K562 (cell line): ENCODE data around the gene CTCF. TPM values are rescaled to one million over a fixed set of nuclear protein-coding genes. Genes with fewer than 3 reads are reported as not detected.

Source experiments
- ATAC-seq: fragments of 200-7000 bp; cut with Tn5 transposase; 3 replicates; pipeline ENCODE4 v1.9.1; 2020; ENCODE audit warnings: moderate library complexity
- BruUV-seq: library from RNA; stranded (reverse); fragments of 400-500 nt; replicated peaks from 2 replicates; lab custom pipeline; 2021; lab: Mats Ljungman, UMichigan
- CTCF ChIA-PET: fragments of 300-600 bp; formaldehyde crosslinking; extraction: SDS; loops from one replicate; lab custom pipeline; 2021; ENCODE audit warnings: low intra/inter-chr PET ratio; lab: Yijun Ruan, JAX
- POLR2A ChIA-PET: fragments of 300-600, 350-650 bp; sonication (Branson Sonifier 250); formaldehyde crosslinking; extraction: SDS; loops from one replicate; lab custom pipeline; 2021; ENCODE audit warnings: antibody characterized with exemption, inconsistent platforms; lab: Yijun Ruan, JAX
- DNase-seq, 4 experiments: peaks; one replicate each; pipeline versions ENCODE4 v3.0.0 to v3.0.0-alpha.2; 2011 to 2018; ENCODE audit warnings: low spot score in 3 of 4, mixed read lengths in 3 of 4; ENCODE audit errors: extremely low read depth in 1 of 4
- FAIRE-seq: peaks from 2 replicates; lab custom pipeline; 2011; peaks lifted over from hg19 to GRCh38; lab: Jason Lieb, UNC
- H2AFZ ChIP-seq: 2 replicates; pipeline ENCODE4 v1.6.0; 2011; ENCODE audit warnings: low read depth, low read length, control low read depth, inconsistent platforms
- H3K27ac ChIP-seq: fragments of 200-600 bp; 3 replicates; pipeline ENCODE4 v1.8.0; 2011; ENCODE audit warnings: low read depth, mild to moderate bottlenecking, control low read depth, inconsistent platforms, low read length, moderate library complexity, mixed read lengths; ENCODE audit errors: extremely low read depth
- H3K27me3 ChIP-seq, 2 experiments: fragments of 300-600 bp in 1 of 2; 2 replicates in 1 of 2; 3 replicates in 1 of 2; pipeline versions ENCODE4 v1.6.0 to v1.8.0; 2011; ENCODE audit warnings: inconsistent platforms in 2 of 2, low read length in 2 of 2, mild to moderate bottlenecking in 1 of 2, mixed read lengths in 1 of 2, moderate library complexity in 1 of 2; ENCODE audit not compliant: control insufficient read depth in 2 of 2, insufficient read depth in 2 of 2
- H3K36me3 ChIP-seq: fragments of 300-600 bp; 3 replicates; pipeline ENCODE4 v1.8.0; 2011; ENCODE audit warnings: mild to moderate bottlenecking, low read length, inconsistent platforms; ENCODE audit not compliant: control insufficient read depth, insufficient read depth
- H3K4me1 ChIP-seq, 2 experiments: fragments of 200-600 bp in 1 of 2; replicated peaks in 1 of 2; 2 replicates in 1 of 2; 3 replicates in 1 of 2; pipeline versions ENCODE4 v1.5.1 to v1.8.0; 2011; ENCODE audit warnings: inconsistent platforms in 2 of 2, low read length in 2 of 2, mild to moderate bottlenecking in 1 of 2, mixed read lengths in 1 of 2, moderate library complexity in 1 of 2; ENCODE audit not compliant: control insufficient read depth in 2 of 2, insufficient read depth in 2 of 2
- H3K4me2 ChIP-seq: 2 replicates; pipeline ENCODE4 v1.6.1; 2011; ENCODE audit warnings: low read length, control low read depth, inconsistent platforms, mixed read lengths; ENCODE audit not compliant: insufficient read depth
- H3K4me3 ChIP-seq: fragments of 200-600 bp; sonication (generic), shearing (Covaris generic); 2 replicates; pipeline ENCODE4 v1.5.1; 2016; ENCODE audit warnings: control low read depth, inconsistent platforms
- H3K79me2 ChIP-seq: fragments of 200-600 bp; 3 replicates; pipeline ENCODE4 v1.8.0; 2011; ENCODE audit warnings: low read length, inconsistent platforms; ENCODE audit not compliant: control insufficient read depth, insufficient read depth
- H3K9ac ChIP-seq, 2 experiments: 2 replicates each; pipeline versions ENCODE4 v1.6.0 to v1.6.1; 2011; ENCODE audit warnings: low read depth in 2 of 2, low read length in 2 of 2, control low read depth in 1 of 2, inconsistent platforms in 1 of 2, mild to moderate bottlenecking in 1 of 2, mixed read lengths in 1 of 2; ENCODE audit not compliant: insufficient read depth in 1 of 2
- H3K9me1 ChIP-seq: one replicate; pipeline ENCODE4 v1.6.0; 2011; ENCODE audit warnings: inconsistent platforms, mild to moderate bottlenecking, low read length, moderate library complexity; ENCODE audit not compliant: control insufficient read depth, insufficient read depth
- H3K9me3 ChIP-seq: replicated peaks from 2 replicates; pipeline ENCODE4 v1.5.1; 2011; ENCODE audit warnings: low read depth, low read length, inconsistent platforms; ENCODE audit not compliant: control insufficient read depth, insufficient read depth
- H4K20me1 ChIP-seq: replicated peaks from 2 replicates; pipeline ENCODE4 v1.6.1; 2011; ENCODE audit warnings: low read length, inconsistent platforms, mixed read lengths; ENCODE audit not compliant: control insufficient read depth, insufficient read depth
- ARNT ChIP-seq, 2 experiments: fragments of 450-650 bp; IDR thresholded peaks; 2 replicates each; pipeline ENCODE4 v1.6.1; 2016; ENCODE audit warnings: mild to moderate bottlenecking in 1 of 2
- EGR1 ChIP-seq: fragments of 450-650 bp; conservative IDR thresholded peaks from 2 replicates; pipeline ENCODE4 v1.6.1; 2017; ENCODE audit warnings: mild to moderate bottlenecking
- POLR2A ChIP-seq: fragments of 450-650 bp; conservative IDR thresholded peaks from 2 replicates; pipeline ENCODE4 v1.6.1; 2016
- POLR2G ChIP-seq: fragments of 200-400 bp; formaldehyde crosslinking; IDR thresholded peaks from 2 replicates; pipeline ENCODE4 v1.6.1; 2017; ENCODE audit warnings: low read depth, mild to moderate bottlenecking, antibody characterized with exemption, low read length, moderate library complexity
- RREB1 ChIP-seq: fragments of 250-450 bp; sonication (Bioruptor Pico); IDR thresholded peaks from 2 replicates; pipeline ENCODE4 v1.4.0; 2020
- TSHZ1 ChIP-seq: fragments of 250-450 bp; sonication (Bioruptor Pico); IDR thresholded peaks from 2 replicates; pipeline ENCODE4 v1.4.0; 2020; ENCODE audit warnings: mild to moderate bottlenecking, moderate library complexity
- ZNF121 ChIP-seq: sonication (generic); formaldehyde crosslinking; conservative IDR thresholded peaks from 2 replicates; pipeline ENCODE4 v1.8.0; 2022; ENCODE audit warnings: missing genetic modification reagents
- ZNF444 ChIP-seq: fragments of 250-450 bp; sonication (Bioruptor Pico); IDR thresholded peaks from 2 replicates; pipeline ENCODE4 v1.4.0; 2020; ENCODE audit warnings: mild to moderate bottlenecking, moderate library complexity
- ZNF764 ChIP-seq: fragments of 250-450 bp; sonication (Bioruptor Pico); IDR thresholded peaks from 2 replicates; pipeline ENCODE4 v1.4.0; 2020; ENCODE audit warnings: low read depth, mild to moderate bottlenecking, moderate library complexity
- WGBS: fragments of 100-300 bp; shearing (Covaris generic); methylation state at CpG from one replicate; pipeline ENCODE4 v1.1.6; 2016; ENCODE audit warnings: low coverage, mixed read lengths; ENCODE audit not compliant: insufficient coverage; ENCODE audit errors: missing lambda C conversion rate; 5-methylcytosine and 5-hydroxymethylcytosine counted together
- in situ Hi-C: fragments of 300-500 bp; cut with MboI; formaldehyde crosslinking; loops from 4 replicates; pipeline ENCODE4 v1.15.0; 2018; ENCODE audit warnings: inconsistent platforms, mixed read lengths
- intact Hi-C: fragments of 100-400 bp; cut with micrococcal nuclease; formaldehyde crosslinking; loops from 2 replicates; pipeline ENCODE4 v1.14.2; 2022
- polyA plus RNA-seq, 8 experiments: library from polyadenylated mRNA; depleted of rRNA in 4 of 8; stranded (reverse) in 5 of 8; unstranded in 3 of 8; fragments of >200 nt; fragmentation: Nextera tagmentation in 2 of 8; fragmentation: Illumina TruSeq in 1 of 8; extraction: Ambion mirVana in 2 of 8; extraction: Trizol in 1 of 8; gene quantifications; 2 replicates each; pipeline versions ENCODE4 v1.2.1 to v1.2.3, GENCODE V29; 2011 to 2014; ENCODE audit warnings: inconsistent platforms in 1 of 8, missing spikeins in 1 of 8
- total RNA-seq, 7 experiments: library from RNA; depleted of rRNA in 6 of 7; stranded (reverse); fragments of >200 nt in 6 of 7; fragmentation: Illumina TruSeq in 2 of 7; extraction: Trizol in 2 of 7; gene quantifications; 2 replicates each; pipeline versions ENCODE4 v1.2.1 to v1.2.3, GENCODE V29; 2011 to 2021; ENCODE audit warnings: low replicate concordance in 1 of 7
- TF ChIP-seq, protein P1 (sequence below), 3 experiments: IDR thresholded peaks in 2 of 3; conservative IDR thresholded peaks in 1 of 3; 2 replicates each; pipeline ENCODE4 v1.5.1; 2011 to 2012; ENCODE audit warnings: low read length in 3 of 3, mild to moderate bottlenecking in 3 of 3, control low read depth in 2 of 3, improper control_type of control experiment in 1 of 3, inconsistent platforms in 1 of 3, low read depth in 1 of 3, mixed read lengths in 1 of 3, moderate library complexity in 1 of 3; ENCODE audit not compliant: insufficient read depth in 2 of 3

CTCF gene
- total and polyA plus RNA-seq, 9 of the 15 experiments (the other 6 are each of a cell fraction or from before 2014, with no cell fraction given) = 7.8 to 49.2 (median 33.9) TPM

- POLR2A ChIA-PET = interaction anchor here (0.5 to 1.2 kb wide), 7 partner anchors 9 to 306 kb away, joined by 3 to 5 read pairs (median 3); partner anchors contain the start of gene CTCF
- peaks cover 10% of the 10 kb centered on the region; the same call in 1 of the 2 replicates for H4K20me1 ChIP-seq
- no peak overlapping the region for H3K4me2 ChIP-seq
- no peak overlapping the region for H2AFZ ChIP-seq
- H3K36me3 ChIP-seq = peaks cover 14% of the 10 kb centered on the region
- ATAC-seq = no peak
- CTCF ChIA-PET = interaction anchor here (0.6 kb wide), 1 partner anchor 137 kb away, joined by 3 read pairs; no protein-coding TSS in a partner anchor
- BruUV-seq = no TSS peak
- FAIRE-seq = no peak
- H3K4me1 ChIP-seq = peaks cover 19 to 76% of the 10 kb centered on the region in 2 experiments
- 68% methylated on average over 19 of the region's 25 CpGs for WGBS
- no peaks in the 10 kb centered on the region for H3K27me3 ChIP-seq
- H3K9me3 ChIP-seq = no peaks in the 10 kb centered on the region
- intact Hi-C loops = no loop called here
- peak in 1 of 4 experiments; percentile 45 for DNase-seq
- in situ Hi-C loops = no loop called here
- no peak overlapping the region for H3K27ac ChIP-seq
- 0 out of 4 replicates have a peak overlapping the region, but pooled peaks of 1 of the 2 experiments have one; percentile 48 for H3K9ac ChIP-seq
- H3K4me3 ChIP-seq = no peak overlapping the region
- H3K9me1 ChIP-seq = no peaks in the 10 kb centered on the region
- H3K79me2 ChIP-seq = peaks cover 17% of the 10 kb centered on the region
- peak; percentile 51 for TF ChIP-seq POLR2G
- TF ChIP-seq ZNF444 (CRISPR knock-in tag) = no peak
- no peak for TF ChIP-seq ARNT (IDR thresholded peaks at IDR 0.05)
- no peak for TF ChIP-seq ZNF764 (CRISPR knock-in tag)
- peak; percentile 53 for TF ChIP-seq EGR1
- no peak for TF ChIP-seq ZNF121 (CRISPR knock-in tag)
- TF ChIP-seq POLR2A = no peak
- TF ChIP-seq, protein P1, sequence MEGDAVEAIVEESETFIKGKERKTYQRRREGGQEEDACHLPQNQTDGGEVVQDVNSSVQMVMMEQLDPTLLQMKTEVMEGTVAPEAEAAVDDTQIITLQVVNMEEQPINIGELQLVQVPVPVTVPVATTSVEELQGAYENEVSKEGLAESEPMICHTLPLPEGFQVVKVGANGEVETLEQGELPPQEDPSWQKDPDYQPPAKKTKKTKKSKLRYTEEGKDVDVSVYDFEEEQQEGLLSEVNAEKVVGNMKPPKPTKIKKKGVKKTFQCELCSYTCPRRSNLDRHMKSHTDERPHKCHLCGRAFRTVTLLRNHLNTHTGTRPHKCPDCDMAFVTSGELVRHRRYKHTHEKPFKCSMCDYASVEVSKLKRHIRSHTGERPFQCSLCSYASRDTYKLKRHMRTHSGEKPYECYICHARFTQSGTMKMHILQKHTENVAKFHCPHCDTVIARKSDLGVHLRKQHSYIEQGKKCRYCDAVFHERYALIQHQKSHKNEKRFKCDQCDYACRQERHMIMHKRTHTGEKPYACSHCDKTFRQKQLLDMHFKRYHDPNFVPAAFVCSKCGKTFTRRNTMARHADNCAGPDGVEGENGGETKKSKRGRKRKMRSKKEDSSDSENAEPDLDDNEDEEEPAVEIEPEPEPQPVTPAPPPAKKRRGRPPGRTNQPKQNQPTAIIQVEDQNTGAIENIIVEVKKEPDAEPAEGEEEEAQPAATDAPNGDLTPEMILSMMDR (IDR thresholded peaks at IDR 0.05 in 2 of 3, conservative IDR thresholded peaks at IDR 0.05 in 1 of 3; ENCODE audit: insufficient read depth in 2 of 3, low read depth in 1 of 3, low read length in 3 of 3) = peak; percentile 45 to 48 (median 48); a peak in 5 of 6 replicates
- TF ChIP-seq TSHZ1 (CRISPR knock-in tag) = no peak
- no peak for TF ChIP-seq RREB1 (CRISPR knock-in tag)
These were observed 101.0 kb downstream of the CTCF start for GRCh38 chr16:67663151-67663876.
